ENCODE data around the gene GUCY2C. TPM values are rescaled to one million over a fixed set of nuclear protein-coding genes. Genes with fewer than 3 reads are reported as not detected.

The GUCY2C gene
- total and polyA plus RNA-seq, 10 of the 15 experiments (the other 5 are each of a cell fraction or from before 2014, with no cell fraction given), result 0.08 to 0.60 (median 0.17) TPM

- no peaks in the 10 kb centered on the region; the same call in none of the 2 replicates for H3K4me1 ChIP-seq (ENCODE audit: control insufficient read depth, insufficient read depth, low read length)
- no TSS peak for BruUV-seq (replicated peaks)
- in situ Hi-C loops (cut with MboI) (no loop called here), intact Hi-C loops (cut with micrococcal nuclease; ENCODE audit: unreplicated experiment) (no loop called here)
- no peaks in the 10 kb centered on the region for H3K27me3 ChIP-seq (replicated peaks in 1 of 2; ENCODE audit: control insufficient read depth in 2 of 2, insufficient read depth in 2 of 2, low read length in 1 of 2)
- H2AFZ ChIP-seq (ENCODE audit: control insufficient read depth, low read depth, low read length), result peak overlapping the region; percentile 46
- RAD21 ChIA-PET (ENCODE audit: unreplicated experiment), result no interaction called here
- 54% methylated on average over 5 of the region's 5 CpGs for WGBS (ENCODE audit: insufficient coverage, insufficient replicate concordance, low lambda C conversion rate, missing lambda C conversion rate)
- no peaks in the 10 kb centered on the region for H3K36me3 ChIP-seq (ENCODE audit: control insufficient read depth in 2 of 2, insufficient read depth in 2 of 2, low read length in 1 of 2)
- no peak overlapping the region for H3K4me3 ChIP-seq
- no peak for TF ChIP-seq ZNF622 (IDR thresholded peaks at IDR 0.05)
- peak; percentile 19; the same call in 1 of the 2 replicates for TF ChIP-seq PKNOX1 (IDR thresholded peaks at IDR 0.05)
- TF ChIP-seq STAT1 (conservative IDR thresholded peaks at IDR 0.05), result no peak
- TF ChIP-seq ZNF24 (IDR thresholded peaks at IDR 0.05), result no peak
- no peak for TF ChIP-seq NFYB (IDR thresholded peaks at IDR 0.05; ENCODE audit: insufficient read depth, low read depth, low read length)
- TF ChIP-seq HDAC6 (IDR thresholded peaks at IDR 0.05; ENCODE audit: unreplicated experiment), result no peak
- no peak for TF ChIP-seq YY1 (IDR thresholded peaks at IDR 0.05; ENCODE audit: low read depth, low read length)
- no peak for TF ChIP-seq CBFB (IDR thresholded peaks at IDR 0.05; ENCODE audit: low read depth)
- TF ChIP-seq RUNX3 (IDR thresholded peaks at IDR 0.05; ENCODE audit: low read length), result 0 out of 2 replicates have a peak, but pooled peaks have one; percentile 11
- TF ChIP-seq ZNF687 (IDR thresholded peaks at IDR 0.05), result no peak
- TF ChIP-seq ATF3 (IDR thresholded peaks at IDR 0.05; ENCODE audit: borderline replicate concordance, extremely low read depth, low read depth, low read length), result no peak
- no peak for TF ChIP-seq CREB1 (IDR thresholded peaks at IDR 0.05; ENCODE audit: low read depth)
- SMC1A ChIA-PET (ENCODE audit: uncharacterized antibody, unreplicated experiment), result interaction anchor here (1.0 to 1.2 kb wide), 2 partner anchors 19 to 129 kb away, joined by 3 to 4 read pairs; no protein-coding TSS in a partner anchor
- no peak overlapping the region for H3K27ac ChIP-seq (ENCODE audit: control insufficient read depth, insufficient read depth)
- DNase-seq (ENCODE audit: low read depth, low spot score), result no peak
- no peak for FAIRE-seq
- CTCF ChIA-PET, result interaction anchor here (0.7 to 1.8 kb wide), 3 partner anchors 14 to 484 kb away, joined by 3 to 6 read pairs (median 5); no protein-coding TSS in a partner anchor
- H4K20me1 ChIP-seq (ENCODE audit: control insufficient read depth, insufficient read depth), result no peaks in the 10 kb centered on the region
- H3K79me2 ChIP-seq (ENCODE audit: control insufficient read depth, insufficient read depth, low read length), result no peaks in the 10 kb centered on the region
- no peak for ATAC-seq
- no peak overlapping the region for H3K4me2 ChIP-seq (ENCODE audit: control insufficient read depth, insufficient read depth)
- no peaks in the 10 kb centered on the region for H3K9me3 ChIP-seq (replicated peaks; ENCODE audit: control insufficient read depth, insufficient read depth, low read length)
- no peak overlapping the region for H3K9ac ChIP-seq (ENCODE audit: control insufficient read depth, insufficient read depth, low read length)
- POLR2A ChIA-PET, result no interaction called here
These were observed 53.1 kb downstream of the GUCY2C start for GRCh38 chr12:14643251-14643650.

All from GM12878 (cell line).